ENCODE results near the gene CKM.
"Not testable (repeated sequence)": the region's sequence is repeated elsewhere in the genome, so short reads cannot be mapped to it uniquely, and the experiment has no call there.

CKM gene

DNA sequence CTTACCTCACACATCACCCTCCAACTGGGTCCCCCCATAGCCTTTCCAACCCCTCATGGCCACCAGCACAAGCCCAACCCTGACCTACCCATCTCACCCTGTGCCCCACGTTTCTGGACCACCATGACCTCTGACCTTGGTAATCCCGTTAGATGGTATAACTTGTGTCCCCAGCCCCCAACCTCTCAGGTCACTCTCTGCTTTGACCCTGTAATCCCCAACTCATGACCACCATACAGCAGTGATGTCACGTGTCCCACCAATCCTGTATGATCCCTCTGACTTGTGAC is 26.4 kb upstream of the CKM start:
- no peak for DNase-seq (ENCODE audit: low spot score)

DNA sequence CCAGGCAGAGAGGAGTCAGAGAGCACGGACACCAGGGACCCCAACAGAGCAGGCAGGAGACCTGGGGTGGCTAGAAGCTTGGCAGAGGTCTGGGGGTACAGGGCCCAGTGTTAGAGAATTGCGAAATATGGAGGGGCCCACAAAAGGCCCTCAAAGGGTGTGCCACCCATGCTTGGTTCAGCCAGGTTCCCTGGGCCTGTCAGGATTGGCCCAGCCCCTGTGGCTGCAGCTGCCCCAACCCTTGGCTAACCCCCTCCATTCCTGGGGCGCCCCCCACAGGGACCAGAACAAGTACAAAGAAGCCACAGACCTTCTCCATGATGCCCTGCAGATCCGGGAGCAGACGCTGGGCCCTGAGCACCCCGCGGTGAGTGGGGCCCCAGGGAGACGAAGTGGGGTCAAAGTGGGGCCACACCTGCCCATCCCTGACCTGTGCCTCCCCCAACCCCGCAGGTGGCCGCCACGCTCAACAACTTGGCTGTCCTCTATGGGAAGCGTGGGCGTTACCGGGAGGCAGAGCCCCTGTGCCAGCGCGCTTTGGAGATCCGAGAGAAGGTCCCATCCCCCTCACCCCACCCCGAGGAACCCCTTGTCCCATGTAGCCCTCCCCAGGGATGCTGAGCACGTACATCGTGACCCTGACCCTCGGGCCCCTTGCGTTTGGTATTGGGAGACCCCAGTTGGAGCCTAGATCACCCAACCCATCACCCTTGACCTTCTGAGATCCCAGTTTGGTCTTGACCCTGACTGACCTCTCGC is 25.9 kb upstream of the CKM start:
- DNase-seq (ENCODE audit: low spot score): no peak

DNA sequence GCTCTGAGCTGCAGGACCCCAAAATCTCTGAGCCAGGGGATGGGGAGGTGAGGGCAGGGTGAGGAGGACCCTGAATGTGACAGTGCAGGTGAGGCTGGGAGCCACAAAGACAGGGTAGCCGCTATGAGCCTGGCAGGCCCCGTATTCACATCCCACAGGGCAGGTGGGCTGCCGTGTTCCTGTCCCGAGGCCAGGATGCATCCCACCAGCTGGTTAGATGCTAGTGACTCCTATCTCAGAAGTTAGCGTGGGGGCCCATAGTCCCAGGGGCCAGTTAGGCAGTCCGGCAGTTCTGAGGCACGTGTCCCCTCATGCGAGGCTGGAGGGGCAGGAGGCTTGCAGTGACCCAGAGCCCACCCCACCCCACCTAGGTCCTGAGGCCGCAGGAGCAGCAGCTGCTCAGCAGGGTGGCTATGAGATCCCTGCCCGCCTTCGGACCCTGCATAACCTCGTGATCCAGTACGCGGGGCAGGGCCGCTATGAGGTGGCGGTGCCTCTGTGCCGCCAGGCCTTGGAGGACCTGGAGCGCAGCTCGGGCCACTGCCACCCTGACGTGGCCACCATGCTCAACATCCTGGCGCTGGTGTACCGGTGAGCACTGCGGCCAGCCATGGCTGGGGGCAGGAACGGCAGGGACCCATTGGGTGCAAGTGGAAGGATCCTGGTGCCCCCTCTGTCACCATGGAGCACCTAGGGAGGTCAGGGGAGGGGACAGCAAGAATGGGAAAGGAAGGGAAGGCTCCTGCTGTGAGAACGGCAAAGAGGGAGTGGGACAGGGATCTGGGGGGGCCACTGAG is 25.1 kb upstream of the CKM start:
- DNase-seq (ENCODE audit: low spot score): no peak

DNA sequence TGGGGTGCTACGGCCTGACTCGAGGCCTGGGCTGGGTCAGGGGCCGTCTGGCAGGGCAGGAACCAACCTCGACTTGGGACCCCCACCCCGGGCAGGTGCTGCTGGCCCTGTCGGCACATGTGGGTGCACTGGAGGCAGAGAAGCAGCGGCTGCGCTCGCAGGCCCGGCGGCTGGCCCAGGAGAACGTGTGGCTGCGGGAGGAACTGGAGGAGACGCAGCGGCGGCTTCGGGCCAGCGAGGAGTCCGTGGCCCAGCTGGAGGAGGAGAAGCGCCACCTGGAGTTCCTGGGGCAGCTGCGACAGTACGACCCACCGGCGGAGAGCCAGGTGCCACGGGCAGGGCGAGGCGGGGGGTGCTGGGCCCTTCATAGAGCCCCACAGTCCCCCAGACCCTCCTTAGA is 23.8 kb upstream of the CKM start:
- DNase-seq (ENCODE audit: low spot score): no peak

DNA sequence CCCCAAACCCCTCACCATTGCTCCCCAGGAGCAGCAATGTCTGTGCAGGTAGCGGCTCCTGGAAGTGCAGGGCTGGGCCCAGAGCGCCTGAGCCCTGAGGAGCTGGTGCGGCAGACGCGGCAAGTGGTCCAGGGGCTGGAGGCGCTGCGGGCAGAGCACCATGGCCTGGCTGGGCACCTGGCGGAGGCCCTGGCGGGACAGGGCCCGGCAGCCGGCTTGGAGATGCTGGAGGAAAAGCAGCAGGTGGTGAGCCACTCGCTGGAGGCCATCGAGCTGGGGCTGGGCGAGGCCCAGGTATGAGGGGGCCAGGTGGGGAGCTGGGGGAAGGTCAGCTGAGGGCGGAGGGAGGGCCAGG is 22.8 kb upstream of the CKM start:
- DNase-seq (ENCODE audit: low spot score): no peak

DNA sequence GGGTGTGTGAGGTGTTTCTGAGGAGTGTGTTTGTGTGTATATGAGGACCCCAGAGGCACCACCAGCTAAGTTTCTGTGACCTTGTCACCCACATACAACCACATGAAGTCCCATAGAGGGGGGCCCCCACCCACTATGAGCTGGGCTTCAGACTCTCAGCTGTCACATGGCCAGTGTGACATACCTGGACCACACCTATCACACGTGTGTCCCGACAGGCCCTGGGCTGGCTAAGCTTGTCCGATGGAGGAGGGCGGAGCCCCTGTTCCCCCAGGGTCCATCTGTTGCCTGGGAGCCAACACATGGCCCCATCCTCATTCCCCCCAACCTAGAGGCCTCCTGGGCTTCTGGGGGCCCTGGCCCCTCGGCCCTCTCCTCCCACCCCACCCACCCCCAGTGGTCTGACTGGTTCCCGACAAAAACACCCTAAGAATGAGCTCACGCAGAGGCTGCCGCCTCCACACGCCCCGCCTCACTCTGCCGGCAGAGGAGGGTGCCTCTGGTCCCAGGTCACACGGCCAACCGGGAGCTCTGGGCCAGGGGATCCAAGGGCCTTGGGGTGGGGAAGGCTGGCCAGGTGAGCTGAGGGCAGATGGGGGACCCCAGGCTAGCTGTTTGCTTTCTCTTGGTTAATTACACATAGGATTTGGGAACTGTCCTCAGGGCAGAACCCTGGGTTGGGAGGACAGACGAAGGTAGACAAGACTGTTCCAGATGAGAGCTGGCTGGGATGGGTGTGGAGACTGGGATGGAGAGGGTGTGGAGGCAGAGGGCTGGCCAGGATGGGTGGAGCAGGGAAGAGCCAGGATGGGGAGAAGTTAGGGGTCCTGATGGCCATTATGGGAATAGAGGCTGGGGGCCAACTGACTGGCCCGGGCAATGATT is 22.2 kb upstream of the CKM start:
- no peak for DNase-seq (ENCODE audit: low spot score)

DNA sequence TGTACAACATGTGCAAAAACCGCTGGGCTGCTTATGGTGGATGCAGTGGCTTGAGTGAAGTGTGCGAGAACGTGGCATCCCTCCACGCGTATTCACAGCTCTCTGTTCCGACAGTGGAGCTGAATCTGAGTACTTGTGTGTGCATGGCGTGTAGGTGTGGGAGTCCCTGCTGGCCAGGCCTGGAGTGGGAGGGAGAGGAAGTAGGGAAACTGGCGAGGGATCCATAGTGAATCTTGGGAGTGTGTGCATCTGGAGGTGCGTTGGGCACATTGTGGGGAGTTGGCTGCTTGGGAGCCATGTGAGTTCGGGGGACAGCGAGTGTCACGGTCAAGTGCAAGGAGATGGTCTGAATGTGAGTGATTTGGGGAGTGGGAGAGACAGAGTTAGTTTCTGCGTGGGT is 20.2 kb upstream of the CKM start:
- no peak for DNase-seq (ENCODE audit: low spot score)

DNA sequence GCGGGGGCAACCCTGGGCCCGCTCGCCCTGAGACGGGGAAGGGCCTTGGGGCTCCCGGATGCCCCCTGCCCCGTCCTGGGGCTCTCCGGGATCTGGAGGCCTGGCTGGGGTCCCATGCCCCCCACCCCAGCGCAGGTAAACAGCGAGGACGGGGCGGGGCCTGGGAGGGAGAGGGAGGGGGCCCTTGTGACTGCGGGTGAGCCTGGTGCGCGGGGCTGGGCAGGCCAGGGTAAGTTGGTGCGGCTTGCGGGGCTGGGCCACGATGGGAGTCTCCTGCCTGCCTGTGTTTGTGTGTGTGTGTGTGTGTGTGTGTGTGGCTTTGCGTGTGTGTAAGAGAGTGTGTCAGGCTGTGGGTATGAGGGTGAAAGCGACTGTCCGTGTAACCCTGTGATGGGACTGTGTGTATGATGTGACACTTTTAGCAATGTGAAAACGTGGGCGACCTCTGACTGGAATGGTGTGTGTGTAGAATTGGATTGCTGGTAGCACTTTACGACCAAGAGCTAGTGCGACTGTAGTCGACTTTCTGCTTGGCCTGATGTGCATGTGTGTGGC is 18.3 kb upstream of the CKM start:
- DNase-seq (ENCODE audit: low spot score): no peak

DNA sequence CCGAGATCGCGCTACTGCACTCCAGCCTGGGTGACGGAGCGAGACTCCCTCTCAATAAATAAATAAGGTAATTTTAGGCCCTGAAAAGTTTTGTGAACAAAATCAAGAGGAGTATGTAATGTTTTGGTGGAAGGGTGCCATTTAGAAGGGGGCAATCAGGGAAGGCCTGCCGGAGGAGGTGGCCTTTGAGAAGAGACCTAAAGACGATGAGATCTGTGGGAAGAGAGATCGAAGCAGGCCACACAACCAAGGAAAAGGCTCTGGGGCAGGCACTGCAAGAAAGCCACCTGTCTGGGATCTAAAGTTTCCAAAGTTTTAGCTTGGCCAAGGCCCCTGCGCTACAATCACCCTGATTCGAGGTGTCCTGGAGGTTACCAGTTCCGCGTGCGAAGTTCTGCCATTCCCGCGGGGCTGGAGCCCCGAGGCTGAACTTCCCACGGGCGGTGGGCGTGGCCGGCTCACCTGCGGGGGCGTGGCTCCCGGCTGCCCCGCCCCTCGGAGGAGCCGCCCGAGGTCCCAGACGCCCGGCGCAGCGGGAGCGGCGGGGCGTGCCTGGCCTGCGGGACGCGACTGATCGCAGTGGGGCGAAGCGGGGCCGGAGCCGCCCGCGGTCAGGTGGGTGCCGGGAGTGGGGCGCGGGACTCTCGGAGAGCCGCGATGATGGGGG is 17.7 kb upstream of the CKM start, which contains the start of gene KLC3:
KLC3 (plus strand) TSS at position 519 of the 667 bp plus-strand sequence. CDS start 4,792 bp downstream, outside the sequence.
- DNase-seq (ENCODE audit: low spot score): no peak

DNA sequence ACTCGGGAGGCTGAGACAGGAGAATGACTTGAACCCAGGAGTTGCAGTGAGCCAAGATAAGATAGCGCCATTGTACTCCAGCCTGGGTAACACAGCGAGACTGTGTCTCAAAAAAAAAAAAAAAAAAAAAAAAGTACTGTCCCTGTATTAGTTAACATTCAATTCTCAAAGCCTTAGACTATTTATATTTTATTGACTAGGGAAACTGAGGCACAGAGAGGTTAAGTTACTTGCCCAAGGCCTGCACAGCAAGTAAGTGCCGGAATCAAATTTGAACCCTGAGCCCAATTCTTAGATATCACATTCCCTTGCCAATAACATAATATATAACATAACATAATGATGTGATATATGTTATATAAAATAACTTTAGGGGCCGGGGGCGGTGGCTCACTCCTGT is 17.0 kb upstream of the CKM start:
- no peak for DNase-seq (ENCODE audit: low spot score)

DNA sequence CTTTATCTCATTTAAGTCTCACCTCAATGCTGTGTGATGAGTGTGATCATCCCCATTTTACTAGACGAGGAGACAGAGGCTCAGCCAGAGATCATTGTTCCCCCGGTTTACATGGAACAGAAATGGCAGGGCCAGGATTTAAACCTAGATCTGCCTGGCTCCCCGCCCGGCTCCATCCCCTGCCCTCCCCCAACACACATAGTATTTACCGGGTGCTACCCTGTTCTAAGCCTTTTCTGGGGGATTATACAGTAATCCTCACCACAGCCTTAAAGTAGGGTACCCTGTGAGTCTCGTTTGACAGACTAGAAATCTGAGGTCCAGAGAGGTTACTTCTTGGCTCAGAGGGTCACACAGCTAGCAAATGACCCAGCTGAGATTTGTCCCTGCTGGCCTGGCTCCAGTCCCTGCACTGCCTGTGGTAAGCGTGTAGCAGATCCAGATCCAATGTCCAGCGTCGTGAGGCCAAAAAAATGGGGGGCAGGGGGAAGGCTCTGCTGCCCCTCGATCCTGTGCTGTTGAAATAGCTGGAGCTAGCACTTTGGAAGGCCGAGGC is 14.1 kb upstream of the CKM start:
- no peak for DNase-seq (ENCODE audit: low spot score)

DNA sequence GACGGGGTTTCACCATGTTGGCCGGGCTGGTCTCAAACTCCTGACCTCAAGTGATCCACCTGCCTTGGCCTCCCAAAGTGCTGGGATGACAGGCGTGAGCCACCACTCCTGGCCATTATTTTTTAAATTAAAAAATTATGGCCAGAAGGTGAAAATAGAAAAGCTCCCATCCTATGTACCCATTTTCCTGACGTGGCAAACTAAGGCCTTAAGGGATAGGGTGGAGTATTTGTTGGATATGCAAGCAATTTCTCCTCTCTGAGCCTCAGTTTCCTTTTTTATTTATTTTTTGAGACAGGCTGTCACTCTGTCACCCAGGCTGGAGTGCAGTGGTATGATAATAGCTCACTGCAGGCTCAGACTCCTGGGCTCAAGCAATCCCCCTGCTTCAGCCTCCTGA is 12.2 kb upstream of the CKM start:
- not testable (repeated sequence) for DNase-seq (ENCODE audit: low spot score)

DNA sequence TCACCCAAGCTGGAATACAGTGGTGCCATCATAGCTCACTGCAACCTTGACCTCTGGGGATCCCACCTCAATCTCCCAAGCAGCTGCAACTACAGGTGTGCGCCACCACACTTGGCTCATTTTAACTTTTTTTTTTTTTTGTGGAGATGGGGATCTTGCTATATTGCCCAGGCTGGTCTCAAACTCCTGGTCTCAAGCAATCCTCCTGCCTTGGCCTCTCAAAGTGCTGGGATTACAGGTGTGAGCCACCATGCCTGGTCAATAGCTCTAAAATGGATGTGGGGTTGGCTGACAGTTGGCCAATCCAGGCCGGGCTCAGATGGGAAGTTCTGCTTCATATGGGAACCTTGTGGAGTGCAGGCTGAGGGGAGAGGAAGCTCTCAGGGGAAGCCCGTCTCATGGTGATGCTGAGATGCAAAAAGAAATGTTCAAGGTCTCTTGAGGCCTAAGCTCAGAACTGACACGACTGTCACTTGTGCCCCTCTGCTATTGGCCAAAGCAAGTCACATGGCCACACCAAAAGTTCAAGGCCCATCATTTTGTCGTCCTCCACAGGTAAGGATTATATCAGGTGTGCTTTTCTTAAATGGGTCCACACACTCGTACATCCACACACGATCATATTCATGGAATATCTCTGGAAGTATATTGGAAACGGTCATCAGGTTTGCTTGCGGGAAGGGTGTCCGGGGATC is 11.1 kb upstream of the CKM start:
- no peak for DNase-seq (ENCODE audit: low spot score)

DNA sequence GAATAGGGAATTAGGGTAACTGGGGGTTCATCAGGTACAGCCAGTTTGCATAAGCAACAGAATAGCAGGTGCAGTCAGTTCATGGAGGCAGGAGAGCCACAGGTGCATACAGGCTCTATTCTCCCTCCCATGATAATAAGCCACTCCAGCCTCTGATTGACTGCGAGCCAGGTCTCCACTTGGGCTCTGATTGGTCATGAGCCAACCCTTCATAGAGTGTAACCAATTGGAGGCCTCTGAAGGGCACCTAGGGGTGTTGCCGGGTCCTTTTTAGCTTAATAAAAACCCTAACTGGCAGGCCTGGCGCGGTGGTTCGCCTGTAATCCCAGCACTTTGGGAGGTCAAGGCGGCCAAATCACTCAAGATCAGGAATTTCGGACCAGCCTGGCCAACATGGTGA is 8.7 kb upstream of the CKM start:
- DNase-seq (ENCODE audit: low spot score): no peak

DNA sequence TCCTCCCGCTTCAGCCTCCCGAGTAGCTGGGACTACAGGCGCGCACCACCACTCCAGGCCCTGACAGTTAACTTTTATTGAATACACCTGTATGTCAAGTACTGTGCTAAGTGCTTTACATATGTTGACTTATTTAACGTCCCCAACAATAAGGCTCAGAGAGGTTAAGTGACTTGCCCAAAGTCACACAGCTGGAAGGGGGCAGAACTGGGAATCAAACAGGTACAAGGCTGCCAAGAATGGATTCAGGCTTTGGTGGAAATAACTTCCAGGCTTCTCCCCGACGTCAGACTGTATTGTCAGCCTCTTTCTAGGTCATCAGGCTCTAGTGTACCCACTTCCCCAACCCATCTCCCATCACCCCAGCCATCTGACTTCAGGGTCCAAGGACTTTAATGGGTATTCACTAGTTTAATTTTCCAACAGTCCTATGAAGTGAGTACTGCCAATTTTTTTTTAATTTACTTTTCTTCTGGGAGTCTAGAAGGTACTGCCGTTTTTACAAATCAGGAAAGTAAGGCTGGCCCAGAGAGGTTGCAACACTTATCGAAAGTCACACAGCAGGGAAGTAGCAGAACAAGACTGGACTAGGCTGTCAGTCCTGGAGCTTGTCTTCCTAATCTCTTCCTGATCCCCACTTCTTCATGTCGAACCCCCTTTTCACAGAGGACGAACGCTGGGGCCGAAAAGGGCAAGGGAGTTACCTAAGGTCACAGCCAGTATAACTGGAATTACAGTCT is 4.9 kb upstream of the CKM start:
- no peak for DNase-seq (ENCODE audit: low spot score)

DNA sequence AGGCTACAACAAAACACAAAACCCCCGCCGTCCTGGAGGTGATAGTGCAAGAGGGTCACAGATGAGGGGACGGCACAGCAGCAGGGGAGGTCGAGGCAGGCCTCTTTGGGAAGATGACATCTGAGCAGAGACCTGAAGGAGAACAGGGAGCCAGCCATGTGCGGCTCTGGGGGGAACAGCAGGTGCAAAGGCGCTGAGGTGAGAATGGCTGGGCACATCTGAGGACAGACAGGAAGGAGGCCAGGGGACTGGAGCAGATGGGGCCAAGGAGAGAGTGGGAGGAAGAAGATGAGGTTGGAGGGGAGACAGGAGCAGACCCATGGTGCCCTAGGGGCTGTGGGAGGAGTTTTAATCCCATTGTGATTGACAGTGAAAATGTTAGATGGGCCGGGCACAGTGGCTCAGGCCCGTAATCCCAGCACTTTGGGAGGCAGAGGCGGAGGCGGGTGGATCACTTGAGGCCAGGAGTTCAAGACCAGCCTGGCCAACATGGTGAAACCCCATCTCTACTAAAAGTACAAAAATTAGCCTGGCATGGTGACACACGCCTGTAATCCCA is 1.8 kb upstream of the CKM start:
- DNase-seq (ENCODE audit: low spot score): no peak

DNA sequence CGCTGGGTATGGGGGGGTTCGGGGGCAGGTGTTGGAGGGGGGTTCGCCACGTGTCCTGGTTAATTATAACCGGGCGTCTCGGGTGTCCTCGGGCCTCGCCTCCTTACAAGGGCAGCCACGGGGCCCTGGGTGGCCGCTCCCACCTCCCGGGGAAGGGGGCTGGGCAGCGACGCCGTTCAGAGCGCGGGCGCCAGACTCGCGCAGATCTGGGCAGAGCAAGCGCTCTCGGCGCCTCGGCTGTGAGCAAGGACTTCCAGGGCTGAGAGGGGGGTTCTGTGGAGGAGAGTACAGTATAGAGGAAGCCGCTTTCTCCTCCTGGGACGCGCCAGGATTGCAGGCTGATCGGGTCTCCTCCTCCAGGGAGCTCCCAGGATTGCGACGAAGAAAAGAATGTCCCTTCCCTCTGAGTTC is 1.0 kb upstream of the CKM start:
- DNase-seq (ENCODE audit: low spot score): no peak

DNA sequence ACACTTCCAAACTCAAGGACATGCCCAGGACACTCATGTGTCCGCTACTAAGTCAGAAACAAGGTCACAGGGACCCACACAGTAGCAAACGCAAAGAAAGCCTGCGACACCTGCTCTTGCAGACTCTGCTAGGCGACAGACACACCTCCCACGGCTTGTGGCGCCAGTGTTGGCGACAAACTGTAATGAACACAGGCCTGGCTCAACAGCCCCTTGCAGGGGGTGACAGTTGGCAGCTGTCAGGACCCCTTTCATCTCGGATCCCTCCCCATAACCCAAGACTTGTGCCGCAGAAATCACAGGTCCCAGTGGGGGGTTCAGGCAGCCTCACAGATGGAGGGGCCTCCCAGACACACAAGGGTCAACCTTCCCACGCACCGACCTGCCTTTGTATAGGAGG is 364 bp downstream of the CKM start:
- DNase-seq (ENCODE audit: low spot score): no peak

DNA sequence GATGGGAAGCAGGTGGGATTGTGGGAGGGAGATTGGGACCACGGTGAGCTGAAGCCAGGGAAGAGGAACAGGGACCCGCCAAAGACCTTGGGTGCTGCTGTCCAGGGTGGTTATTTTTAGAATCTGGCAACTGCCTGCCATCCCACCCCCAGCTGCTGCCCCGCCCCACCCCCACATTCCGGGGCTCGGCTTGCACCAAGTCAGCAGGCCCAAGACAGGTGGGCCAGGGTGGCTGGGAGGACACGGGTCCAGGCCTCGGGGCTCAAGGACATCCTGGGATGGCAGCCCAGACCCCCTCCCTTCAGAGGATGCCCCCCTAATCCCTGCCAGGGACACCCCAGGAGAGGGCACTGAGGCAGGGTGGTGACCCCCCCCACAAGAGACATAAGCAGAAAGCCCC is 827 bp downstream of the CKM start:
- no peak for DNase-seq (ENCODE audit: low spot score)

Measured in putamen (tissue), 1 donor.